Nucleus accumbens (tissue), 56 donors: ENCODE results near the gene OBSCN.

Experiments used
- DNase-seq, 56 donors: peaks; one replicate each; lab custom pipeline; 2025; lab: John Stamatoyannopoulos, UW

The OBSCN gene

GRCh38 chr1:228303596-228303995 lies 95.8 kb downstream of the OBSCN start:
- DNase-seq, result no peak

- DNase-seq, result no peak
Observed at GRCh38 chr1:228304225-228304624, 96.4 kb downstream of the OBSCN start.

GRCh38 chr1:228304766-228305395 lies 97.0 kb downstream of the OBSCN start:
- no peak for DNase-seq

- DNase-seq, result no peak
Observed at GRCh38 chr1:228305721-228306152, 97.9 kb downstream of the OBSCN start.

DNA sequence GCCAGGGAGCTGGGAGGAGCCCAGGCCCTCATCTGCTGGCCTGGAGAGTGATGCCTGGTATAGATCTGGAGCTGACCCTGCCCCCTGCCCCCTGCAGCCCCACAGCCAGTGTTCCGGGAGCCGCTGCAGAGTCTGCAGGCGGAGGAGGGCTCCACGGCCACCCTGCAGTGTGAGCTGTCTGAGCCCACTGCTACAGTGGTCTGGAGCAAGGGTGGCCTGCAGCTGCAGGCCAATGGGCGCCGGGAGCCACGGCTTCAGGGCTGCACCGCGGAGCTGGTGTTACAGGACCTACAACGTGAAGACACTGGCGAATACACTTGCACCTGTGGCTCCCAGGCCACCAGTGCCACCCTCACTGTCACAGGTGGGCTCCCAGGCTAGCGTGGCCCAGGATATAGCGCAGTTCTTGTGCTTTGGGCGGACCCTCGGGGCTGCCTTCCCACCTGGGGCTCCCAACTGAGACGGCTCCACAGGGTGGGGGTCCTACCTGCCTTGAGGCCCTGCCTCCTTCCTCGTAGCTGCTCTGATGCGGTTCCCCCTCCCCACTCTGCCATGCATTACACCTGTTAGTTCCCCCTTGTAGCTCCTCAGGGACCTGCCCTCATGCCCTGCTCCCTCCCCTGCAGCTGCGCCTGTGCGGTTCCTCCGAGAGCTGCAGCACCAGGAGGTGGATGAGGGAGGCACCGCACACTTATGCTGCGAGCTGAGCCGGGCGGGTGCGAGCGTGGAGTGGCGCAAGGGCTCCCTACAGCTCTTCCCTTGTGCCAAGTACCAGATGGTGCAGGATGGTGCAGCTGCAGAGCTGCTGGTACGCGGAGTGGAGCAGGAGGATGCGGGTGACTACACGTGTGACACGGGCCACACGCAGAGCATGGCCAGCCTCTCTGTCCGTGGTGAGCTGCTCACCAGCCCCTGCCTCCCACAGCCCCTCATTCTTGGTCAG lies 98.7 kb downstream of the OBSCN start:
- DNase-seq, result no peak

DNA sequence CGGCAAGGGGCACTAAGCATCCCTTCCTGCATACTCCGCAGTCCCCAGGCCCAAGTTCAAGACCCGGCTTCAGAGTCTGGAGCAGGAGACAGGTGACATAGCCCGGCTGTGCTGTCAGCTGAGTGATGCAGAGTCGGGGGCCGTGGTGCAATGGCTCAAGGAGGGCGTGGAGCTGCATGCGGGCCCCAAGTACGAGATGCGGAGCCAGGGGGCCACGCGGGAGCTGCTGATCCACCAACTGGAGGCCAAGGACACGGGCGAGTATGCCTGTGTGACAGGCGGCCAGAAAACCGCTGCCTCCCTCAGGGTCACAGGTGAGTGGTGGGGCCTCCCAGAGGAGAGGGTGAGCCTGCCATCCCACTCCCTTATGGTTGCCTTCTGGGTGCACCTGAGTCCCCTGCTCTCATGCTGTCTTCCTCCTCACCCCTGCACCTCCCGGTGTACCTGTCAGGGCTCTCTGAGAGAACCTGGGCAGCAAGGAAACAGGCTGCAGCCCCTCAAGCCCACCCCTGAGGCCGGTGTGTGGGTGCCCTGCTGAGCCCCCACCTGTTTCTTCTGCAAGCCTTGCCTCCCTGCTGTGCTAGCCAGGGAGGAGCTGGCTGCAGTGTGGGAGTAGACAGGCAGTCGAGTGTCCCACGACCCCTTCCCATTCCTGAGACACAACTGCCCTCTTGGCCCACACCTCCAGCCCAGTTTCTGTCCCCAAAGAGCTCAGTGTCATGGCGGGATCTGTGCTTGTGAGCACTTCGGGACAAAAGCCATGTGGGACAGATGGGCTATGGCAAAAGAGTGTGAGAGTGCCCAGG lies 99.6 kb downstream of the OBSCN start:
- DNase-seq, result no peak

- no peak for DNase-seq
Observed at GRCh38 chr1:228308085-228308601, 100.3 kb downstream of the OBSCN start.

GRCh38 chr1:228308628-228309325 lies 100.9 kb downstream of the OBSCN start:
- no peak for DNase-seq

GRCh38 chr1:228309326-228310067 lies 101.7 kb downstream of the OBSCN start:
- DNase-seq, result no peak

- DNase-seq, result no peak
Observed at GRCh38 chr1:228310162-228310792, 102.4 kb downstream of the OBSCN start.

GRCh38 chr1:228311091-228311490 lies 103.2 kb downstream of the OBSCN start:
- no peak for DNase-seq

GRCh38 chr1:228312136-228312764 lies 104.4 kb downstream of the OBSCN start:
- DNase-seq, result no peak

- no peak for DNase-seq
Observed at GRCh38 chr1:228313536-228314277, 105.9 kb downstream of the OBSCN start.

DNA sequence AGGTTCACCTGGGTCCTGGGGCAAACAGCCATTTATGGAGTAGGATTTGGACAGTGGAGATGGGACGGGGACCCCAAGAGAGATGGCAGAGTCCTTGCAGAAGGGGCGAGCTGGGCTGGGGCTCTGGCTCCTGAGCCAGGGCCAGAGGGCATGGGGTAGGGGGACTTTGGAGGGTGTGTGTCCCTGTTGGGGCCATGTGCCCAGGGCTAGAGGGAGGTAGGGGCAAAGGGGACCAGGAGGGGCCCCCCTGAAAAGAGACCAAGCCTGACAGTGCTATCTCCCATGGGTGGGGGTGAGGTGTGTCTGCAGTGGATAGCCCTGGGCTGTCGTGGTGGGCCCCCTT lies 106.4 kb downstream of the OBSCN start:
- DNase-seq, result no peak

GRCh38 chr1:228314658-228315483 lies 107.0 kb downstream of the OBSCN start:
- DNase-seq, result no peak

DNA sequence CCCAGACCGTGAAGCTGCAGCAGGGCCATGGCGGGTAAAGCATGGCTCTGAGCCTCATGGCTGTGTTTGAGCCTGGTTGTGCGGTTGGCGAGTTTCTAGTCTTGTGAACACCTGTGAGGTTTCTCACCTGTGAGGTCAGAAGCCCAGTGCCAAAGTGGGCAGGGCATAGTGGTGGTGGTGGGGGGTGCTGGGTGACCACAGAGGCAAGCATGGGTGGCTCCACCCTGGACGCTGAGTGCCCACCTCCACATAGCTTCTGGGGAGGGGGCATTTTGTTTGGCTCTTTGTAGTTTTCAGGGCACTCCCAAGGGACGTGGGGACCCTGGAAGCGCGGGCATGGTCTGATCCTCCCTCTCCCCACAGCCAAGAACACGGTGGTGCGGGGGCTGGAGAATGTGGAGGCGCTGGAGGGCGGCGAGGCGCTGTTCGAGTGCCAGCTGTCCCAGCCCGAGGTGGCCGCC lies 107.7 kb downstream of the OBSCN start:
- DNase-seq, result no peak
